CD1c-positive myeloid dendritic cell (primary cell): ENCODE results near the gene ANKH.

ENCODE experiments used
- DNase-seq: peaks from one replicate; pipeline ENCODE4 v3.0.0-alpha.2; 2016; ENCODE audit errors: extremely low spot score

Gene ANKH

DNA sequence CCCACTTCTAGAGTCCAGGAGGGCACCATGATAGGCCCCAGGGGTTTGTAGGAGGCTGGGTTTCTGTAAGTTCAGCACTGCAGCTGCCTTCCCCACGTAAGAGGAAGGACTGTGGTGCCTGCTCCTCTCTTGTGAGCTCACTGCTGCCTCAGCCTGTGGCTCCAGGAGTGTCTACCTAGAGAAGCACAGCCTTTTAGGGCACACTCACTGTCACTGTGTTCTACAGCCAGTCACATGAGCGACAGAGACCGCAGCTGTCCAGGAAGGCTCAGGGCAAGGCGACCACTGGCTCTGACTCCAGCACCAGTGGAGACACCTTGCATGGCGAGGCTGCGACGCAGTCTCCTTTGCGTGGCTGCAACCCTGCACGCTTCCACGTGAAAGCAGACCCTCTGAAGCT is 134.3 kb downstream of the ANKH start:
- DNase-seq: no peak

- no peak for DNase-seq
These were observed 135.6 kb downstream of the ANKH start for GRCh38 chr5:14735944-14736343.

- no peak for DNase-seq
These were observed 137.2 kb downstream of the ANKH start for GRCh38 chr5:14734396-14734795.

DNA sequence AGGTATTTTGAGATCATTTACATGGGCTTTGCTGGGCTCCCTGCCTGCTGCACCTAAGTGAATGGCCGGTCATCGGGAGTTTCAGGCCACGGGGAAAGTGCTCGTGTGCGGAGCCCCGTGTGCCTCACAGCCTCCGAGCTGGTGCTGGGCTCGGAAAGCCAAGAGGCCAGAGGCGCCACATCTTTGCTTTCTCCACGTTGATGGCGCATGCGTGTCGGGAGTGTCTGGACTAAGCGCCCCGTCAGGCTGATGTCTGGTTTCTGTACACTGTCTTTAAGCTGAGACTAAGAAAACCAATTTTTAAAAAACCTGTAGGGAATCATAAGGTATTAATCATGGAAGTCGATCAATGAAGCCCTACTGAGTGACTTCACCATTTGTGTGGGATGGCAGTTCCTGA is 137.9 kb downstream of the ANKH start:
- no peak for DNase-seq

DNA sequence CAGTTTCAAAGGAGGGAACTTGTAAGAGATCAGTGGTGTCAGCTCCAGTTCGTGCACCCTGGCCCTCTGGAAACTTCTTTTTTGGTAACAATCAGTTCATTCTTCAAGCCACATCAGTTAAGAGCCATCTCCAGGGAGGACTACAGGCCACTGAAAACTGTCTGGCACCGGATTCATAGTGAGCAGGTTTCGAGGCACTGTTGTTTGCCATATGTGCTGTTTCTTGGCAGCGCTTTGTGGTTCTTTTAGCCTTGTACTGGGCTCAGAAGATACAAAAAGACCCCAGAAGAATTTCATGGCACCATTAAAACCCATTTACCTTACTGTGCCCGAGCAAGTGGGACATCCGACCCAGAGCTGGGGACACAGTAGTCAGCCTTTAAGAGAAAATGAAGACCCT is 138.6 kb downstream of the ANKH start:
- no peak for DNase-seq

GRCh38 chr5:14730881-14731280 is 140.7 kb downstream of the ANKH start:
- no peak for DNase-seq

GRCh38 chr5:14730466-14730865 is 141.1 kb downstream of the ANKH start:
- no peak for DNase-seq

DNA sequence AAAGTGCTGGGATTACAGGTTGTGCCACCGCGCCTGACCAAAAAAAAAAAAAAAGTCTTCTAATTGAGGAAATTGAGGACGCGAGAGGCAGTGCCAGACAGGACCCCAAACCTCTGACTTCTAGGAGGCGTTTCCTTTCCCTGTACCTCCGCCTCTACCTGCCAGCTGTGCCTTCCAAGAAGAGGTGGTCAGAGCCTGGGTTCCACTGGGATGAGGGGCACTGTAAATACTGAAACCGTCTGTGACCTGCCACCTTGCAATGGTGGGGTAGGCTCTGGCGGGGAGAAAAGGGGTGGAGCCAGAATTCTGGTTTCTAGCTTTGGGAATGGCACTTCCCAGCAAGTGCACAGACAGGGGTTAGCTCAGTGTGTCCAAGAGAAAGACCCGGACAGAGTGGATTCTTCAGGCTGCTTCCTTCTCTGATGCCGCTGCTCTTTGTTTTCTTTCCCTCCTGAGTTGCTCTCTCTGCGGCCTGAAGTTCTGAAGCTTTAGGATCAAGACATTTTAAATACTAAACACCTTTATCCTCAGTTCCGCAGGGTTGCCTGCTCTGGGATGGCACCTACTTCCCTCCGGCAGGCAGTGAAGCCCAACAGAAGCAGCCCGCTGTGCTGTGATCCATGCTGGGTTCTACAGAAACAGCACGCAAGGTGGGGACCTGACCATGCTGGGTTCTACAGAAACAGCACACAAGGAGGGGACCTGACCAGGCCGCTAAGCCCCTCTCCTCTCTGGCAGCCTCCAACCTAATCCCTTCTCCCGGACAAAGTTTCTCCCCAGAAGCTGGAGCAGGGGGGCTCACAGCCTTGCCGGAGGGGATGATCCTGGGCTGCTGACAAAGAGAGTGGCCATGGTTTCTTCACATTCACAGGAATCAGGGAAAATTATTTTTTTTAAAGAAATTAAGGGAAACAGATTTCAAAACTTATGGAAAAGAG is 141.9 kb downstream of the ANKH start:
- no peak for DNase-seq

DNA sequence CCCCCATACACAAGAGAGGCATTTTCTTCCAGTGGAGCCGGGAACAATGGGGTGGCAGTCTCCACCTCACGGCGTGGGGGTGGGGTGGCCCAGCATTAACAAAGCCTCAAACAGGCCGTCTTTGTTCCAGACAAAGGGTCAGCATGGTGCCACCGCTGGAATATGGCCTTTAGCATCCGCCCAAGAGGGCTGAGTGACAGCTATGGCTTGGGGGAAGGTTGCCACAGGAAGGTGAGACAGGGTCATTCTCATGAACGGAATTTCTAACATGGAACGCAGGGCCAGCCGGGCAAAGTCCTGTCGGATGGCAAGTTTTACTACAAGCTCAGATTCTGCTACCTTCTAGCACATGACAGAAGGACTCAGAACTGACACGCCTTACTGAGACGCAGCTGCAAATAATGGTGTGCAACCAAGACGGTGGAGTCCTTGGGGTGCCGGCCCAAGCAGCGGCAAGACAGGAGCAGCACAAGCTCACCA is 143.1 kb downstream of the ANKH start:
- DNase-seq: no peak

- DNase-seq: no peak
These were observed 143.6 kb downstream of the ANKH start for GRCh38 chr5:14727928-14728458.

DNA sequence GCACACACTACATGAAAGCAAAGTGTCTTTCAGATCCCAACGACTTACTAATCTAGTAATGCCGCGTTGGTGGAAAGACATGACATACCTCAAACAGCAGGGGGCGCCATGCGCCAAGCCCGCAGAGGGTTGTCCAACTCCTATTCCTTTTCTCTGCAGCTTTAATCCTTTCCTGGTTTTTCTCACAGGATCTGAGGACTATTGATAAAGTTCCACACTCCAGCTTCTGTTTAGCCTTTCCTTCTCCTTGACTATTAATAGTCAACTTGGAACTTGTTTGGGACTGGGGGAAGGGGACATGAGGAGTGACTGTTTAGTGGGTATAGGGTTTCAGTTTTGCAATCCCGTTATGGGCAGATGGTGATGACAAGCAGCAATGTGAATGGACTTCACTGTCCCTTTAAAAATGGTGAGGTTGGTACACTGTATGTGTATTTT is 144.1 kb downstream of the ANKH start:
- peak; percentile 82 for DNase-seq

GRCh38 chr5:14726066-14726838 is 145.3 kb downstream of the ANKH start:
- DNase-seq: no peak

GRCh38 chr5:14724633-14725032 is 146.9 kb downstream of the ANKH start:
- peak; percentile 75 for DNase-seq

- peak; percentile 63 for DNase-seq
These were observed 147.9 kb downstream of the ANKH start for GRCh38 chr5:14723701-14724132.

GRCh38 chr5:14722923-14723322 is 148.7 kb downstream of the ANKH start:
- DNase-seq: no peak

- peak; percentile 25 for DNase-seq
These were observed 149.5 kb downstream of the ANKH start for GRCh38 chr5:14721990-14722656.

- DNase-seq: no peak
These were observed 151.2 kb downstream of the ANKH start for GRCh38 chr5:14720236-14720923.

GRCh38 chr5:14718778-14719177 is 152.8 kb downstream of the ANKH start:
- DNase-seq: no peak

- no peak for DNase-seq
These were observed 154.5 kb downstream of the ANKH start for GRCh38 chr5:14716755-14717752.

DNA sequence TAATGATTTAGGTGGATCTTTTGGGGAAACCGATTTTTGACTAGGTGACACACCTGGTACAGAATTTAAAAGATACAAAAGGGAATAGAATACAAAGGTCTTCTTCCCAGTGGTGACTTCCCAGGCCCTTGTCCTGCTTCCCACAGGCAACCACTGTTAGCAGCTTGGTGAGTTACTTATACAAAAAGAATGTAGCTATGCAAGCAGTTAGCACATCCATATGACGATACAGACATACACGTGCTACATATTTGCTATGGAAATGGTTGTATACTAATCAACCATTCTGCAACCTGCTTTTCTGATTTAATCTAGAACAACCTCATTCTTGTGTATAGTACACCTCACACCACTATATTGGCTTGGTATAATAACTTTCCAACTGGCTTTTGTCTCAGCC is 156.1 kb downstream of the ANKH start:
- no peak for DNase-seq
